HepG2 (cell line): ENCODE results near the gene MS4A10. TPM values are rescaled to one million over a fixed set of nuclear protein-coding genes. Genes with fewer than 3 reads are reported as not detected.

ENCODE experiments used
- EZH2 ChIP-seq: conservative IDR thresholded peaks from 2 replicates; pipeline ENCODE4 v1.6.1; 2012; ENCODE audit warnings: mild to moderate bottlenecking, low read depth, low read length, moderate library complexity
- MAZ ChIP-seq, 2 experiments: sonication (generic) in 1 of 2; formaldehyde crosslinking in 1 of 2; IDR thresholded peaks; 2 replicates each; pipeline versions ENCODE4 v1.5.0 to v1.6.1; 2012 to 2020; ENCODE audit warnings: low read depth in 2 of 2, mild to moderate bottlenecking in 2 of 2, borderline replicate concordance in 1 of 2, improper control_type of control experiment in 1 of 2, low read length in 1 of 2, missing genetic modification reagents in 1 of 2, moderate library complexity in 1 of 2
- TOE1 ChIP-seq: sonication (generic); formaldehyde crosslinking; IDR thresholded peaks from 2 replicates; pipeline ENCODE4 v1.4.0; 2020; ENCODE audit warnings: mild to moderate bottlenecking, missing genetic modification reagents
- ZFP90 ChIP-seq: sonication (generic); formaldehyde crosslinking; IDR thresholded peaks from 2 replicates; pipeline ENCODE4 v1.8.0; 2022; ENCODE audit warnings: missing genetic modification reagents, mild to moderate bottlenecking, inconsistent platforms, borderline replicate concordance
- ZNF780A ChIP-seq: sonication (generic); formaldehyde crosslinking; IDR thresholded peaks from 2 replicates; pipeline ENCODE4 v1.8.0; 2022; ENCODE audit warnings: mild to moderate bottlenecking, missing genetic modification reagents, moderate library complexity
- ZNF83 ChIP-seq: sonication (generic); formaldehyde crosslinking; IDR thresholded peaks from 2 replicates; pipeline ENCODE4 v1.4.0; 2020; ENCODE audit warnings: missing genetic modification reagents, mild to moderate bottlenecking, borderline replicate concordance
- polyA plus RNA-seq, 8 experiments: library from polyadenylated mRNA; depleted of rRNA in 3 of 8; stranded (reverse) in 7 of 8; unstranded in 1 of 8; fragments of >200 nt; fragmentation: Illumina TruSeq in 4 of 8; extraction: Trizol in 4 of 8; gene quantifications; 2 replicates each; pipeline versions ENCODE4 v1.2.1 to v1.2.3, GENCODE V29; 2011 to 2016; ENCODE audit warnings: low read depth in 4 of 8, missing spikeins in 1 of 8, mixed read lengths in 1 of 8; ENCODE audit not compliant: insufficient read depth in 1 of 8
- total RNA-seq, 5 experiments: library from RNA; depleted of rRNA; stranded (reverse); fragments of >200 nt; fragmentation: Illumina TruSeq; extraction: Trizol; gene quantifications; 2 replicates each; pipeline ENCODE4 v1.2.3, GENCODE V29; 2016; ENCODE audit warnings: low read depth in 1 of 5
- TF ChIP-seq, protein P1 (sequence below): sonication (generic); formaldehyde crosslinking; IDR thresholded peaks from 2 replicates; pipeline ENCODE4 v1.4.0; 2020; ENCODE audit warnings: missing genetic modification reagents
- TF ChIP-seq, protein P2 (sequence below): sonication (generic); formaldehyde crosslinking; IDR thresholded peaks from 2 replicates; pipeline ENCODE4 v1.4.0; 2020; ENCODE audit warnings: mild to moderate bottlenecking, missing genetic modification reagents, borderline replicate concordance
- TF ChIP-seq, protein P3 (sequence below): sonication (generic); formaldehyde crosslinking; IDR thresholded peaks from 2 replicates; pipeline ENCODE4 v1.4.0; 2020; ENCODE audit warnings: missing genetic modification reagents, borderline replicate concordance
- TF ChIP-seq, protein P4 (sequence below): sonication (generic); formaldehyde crosslinking; IDR thresholded peaks from 2 replicates; pipeline ENCODE4 v1.4.0; 2020; ENCODE audit warnings: missing genetic modification reagents, mild to moderate bottlenecking, borderline replicate concordance

The MS4A10 gene
- total and polyA plus RNA-seq, 2 of the 13 experiments (the other 11 are each of a cell fraction or from before 2014, with no cell fraction given), result not detected

DNA sequence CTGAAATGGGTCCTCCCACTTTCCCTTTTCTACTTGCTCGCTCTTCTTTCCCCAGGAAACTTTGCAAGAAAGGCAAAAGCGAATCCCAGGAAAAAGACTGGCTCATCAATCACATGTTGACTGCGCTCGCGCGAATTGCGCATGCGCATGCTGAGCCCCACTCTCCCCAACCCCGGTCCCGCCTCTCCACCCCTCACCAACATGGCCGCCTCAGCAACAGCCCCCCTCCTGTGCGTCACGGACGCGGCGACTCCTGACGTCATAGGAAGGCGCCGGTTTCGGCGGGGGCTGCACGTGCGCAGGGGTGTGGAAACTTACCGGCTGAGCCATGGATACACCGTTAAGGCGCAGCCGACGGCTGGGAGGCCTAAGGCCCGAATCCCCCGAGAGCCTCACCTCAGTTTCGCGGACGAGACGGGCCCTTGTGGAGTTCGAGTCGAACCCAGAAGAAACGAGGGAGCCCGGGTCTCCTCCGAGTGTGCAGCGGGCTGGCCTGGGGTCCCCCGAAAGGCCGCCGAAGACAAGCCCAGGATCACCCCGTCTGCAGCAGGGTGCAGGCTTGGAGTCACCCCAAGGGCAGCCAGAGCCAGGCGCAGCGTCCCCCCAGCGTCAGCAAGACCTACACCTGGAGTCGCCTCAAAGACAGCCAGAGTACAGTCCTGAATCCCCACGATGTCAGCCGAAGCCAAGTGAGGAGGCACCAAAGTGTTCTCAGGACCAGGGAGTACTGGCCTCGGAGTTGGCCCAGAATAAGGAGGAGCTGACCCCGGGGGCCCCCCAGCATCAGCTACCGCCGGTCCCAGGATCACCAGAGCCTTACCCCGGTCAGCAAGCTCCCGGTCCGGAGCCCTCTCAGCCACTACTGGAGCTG is 56.9 kb downstream of the MS4A10 start, which contains the start of gene CCDC86 (continued):
- no peak for TF ChIP-seq ZNF780A (CRISPR knock-in tag)
- TF ChIP-seq, protein P1, sequence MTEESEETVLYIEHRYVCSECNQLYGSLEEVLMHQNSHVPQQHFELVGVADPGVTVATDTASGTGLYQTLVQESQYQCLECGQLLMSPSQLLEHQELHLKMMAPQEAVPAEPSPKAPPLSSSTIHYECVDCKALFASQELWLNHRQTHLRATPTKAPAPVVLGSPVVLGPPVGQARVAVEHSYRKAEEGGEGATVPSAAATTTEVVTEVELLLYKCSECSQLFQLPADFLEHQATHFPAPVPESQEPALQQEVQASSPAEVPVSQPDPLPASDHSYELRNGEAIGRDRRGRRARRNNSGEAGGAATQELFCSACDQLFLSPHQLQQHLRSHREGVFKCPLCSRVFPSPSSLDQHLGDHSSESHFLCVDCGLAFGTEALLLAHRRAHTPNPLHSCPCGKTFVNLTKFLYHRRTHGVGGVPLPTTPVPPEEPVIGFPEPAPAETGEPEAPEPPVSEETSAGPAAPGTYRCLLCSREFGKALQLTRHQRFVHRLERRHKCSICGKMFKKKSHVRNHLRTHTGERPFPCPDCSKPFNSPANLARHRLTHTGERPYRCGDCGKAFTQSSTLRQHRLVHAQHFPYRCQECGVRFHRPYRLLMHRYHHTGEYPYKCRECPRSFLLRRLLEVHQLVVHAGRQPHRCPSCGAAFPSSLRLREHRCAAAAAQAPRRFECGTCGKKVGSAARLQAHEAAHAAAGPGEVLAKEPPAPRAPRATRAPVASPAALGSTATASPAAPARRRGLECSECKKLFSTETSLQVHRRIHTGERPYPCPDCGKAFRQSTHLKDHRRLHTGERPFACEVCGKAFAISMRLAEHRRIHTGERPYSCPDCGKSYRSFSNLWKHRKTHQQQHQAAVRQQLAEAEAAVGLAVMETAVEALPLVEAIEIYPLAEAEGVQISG (CRISPR knock-in tag), result peak; percentile 94
- no peak for TF ChIP-seq EZH2
- peak; percentile 81 for TF ChIP-seq ZFP90
- TF ChIP-seq TOE1 (CRISPR knock-in tag), result no peak; the same call in 1 of the 2 replicates
- TF ChIP-seq, protein P2, sequence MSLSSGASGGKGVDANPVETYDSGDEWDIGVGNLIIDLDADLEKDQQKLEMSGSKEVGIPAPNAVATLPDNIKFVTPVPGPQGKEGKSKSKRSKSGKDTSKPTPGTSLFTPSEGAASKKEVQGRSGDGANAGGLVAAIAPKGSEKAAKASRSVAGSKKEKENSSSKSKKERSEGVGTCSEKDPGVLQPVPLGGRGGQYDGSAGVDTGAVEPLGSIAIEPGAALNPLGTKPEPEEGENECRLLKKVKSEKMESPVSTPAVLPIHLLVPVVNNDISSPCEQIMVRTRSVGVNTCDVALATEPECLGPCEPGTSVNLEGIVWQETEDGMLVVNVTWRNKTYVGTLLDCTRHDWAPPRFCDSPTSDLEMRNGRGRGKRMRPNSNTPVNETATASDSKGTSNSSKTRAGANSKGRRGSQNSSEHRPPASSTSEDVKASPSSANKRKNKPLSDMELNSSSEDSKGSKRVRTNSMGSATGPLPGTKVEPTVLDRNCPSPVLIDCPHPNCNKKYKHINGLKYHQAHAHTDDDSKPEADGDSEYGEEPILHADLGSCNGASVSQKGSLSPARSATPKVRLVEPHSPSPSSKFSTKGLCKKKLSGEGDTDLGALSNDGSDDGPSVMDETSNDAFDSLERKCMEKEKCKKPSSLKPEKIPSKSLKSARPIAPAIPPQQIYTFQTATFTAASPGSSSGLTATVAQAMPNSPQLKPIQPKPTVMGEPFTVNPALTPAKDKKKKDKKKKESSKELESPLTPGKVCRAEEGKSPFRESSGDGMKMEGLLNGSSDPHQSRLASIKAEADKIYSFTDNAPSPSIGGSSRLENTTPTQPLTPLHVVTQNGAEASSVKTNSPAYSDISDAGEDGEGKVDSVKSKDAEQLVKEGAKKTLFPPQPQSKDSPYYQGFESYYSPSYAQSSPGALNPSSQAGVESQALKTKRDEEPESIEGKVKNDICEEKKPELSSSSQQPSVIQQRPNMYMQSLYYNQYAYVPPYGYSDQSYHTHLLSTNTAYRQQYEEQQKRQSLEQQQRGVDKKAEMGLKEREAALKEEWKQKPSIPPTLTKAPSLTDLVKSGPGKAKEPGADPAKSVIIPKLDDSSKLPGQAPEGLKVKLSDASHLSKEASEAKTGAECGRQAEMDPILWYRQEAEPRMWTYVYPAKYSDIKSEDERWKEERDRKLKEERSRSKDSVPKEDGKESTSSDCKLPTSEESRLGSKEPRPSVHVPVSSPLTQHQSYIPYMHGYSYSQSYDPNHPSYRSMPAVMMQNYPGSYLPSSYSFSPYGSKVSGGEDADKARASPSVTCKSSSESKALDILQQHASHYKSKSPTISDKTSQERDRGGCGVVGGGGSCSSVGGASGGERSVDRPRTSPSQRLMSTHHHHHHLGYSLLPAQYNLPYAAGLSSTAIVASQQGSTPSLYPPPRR (CRISPR knock-in tag), result peak; percentile 38; the same call in 1 of the 2 replicates
- peak; percentile 99 for TF ChIP-seq MAZ (IDR thresholded peaks at IDR 0.05; ENCODE audit: borderline replicate concordance, low read depth, low read length)
- peak; percentile 98 for TF ChIP-seq MAZ (CRISPR knock-in tag; IDR thresholded peaks at IDR 0.05; ENCODE audit: low read depth)
- TF ChIP-seq, protein P3, sequence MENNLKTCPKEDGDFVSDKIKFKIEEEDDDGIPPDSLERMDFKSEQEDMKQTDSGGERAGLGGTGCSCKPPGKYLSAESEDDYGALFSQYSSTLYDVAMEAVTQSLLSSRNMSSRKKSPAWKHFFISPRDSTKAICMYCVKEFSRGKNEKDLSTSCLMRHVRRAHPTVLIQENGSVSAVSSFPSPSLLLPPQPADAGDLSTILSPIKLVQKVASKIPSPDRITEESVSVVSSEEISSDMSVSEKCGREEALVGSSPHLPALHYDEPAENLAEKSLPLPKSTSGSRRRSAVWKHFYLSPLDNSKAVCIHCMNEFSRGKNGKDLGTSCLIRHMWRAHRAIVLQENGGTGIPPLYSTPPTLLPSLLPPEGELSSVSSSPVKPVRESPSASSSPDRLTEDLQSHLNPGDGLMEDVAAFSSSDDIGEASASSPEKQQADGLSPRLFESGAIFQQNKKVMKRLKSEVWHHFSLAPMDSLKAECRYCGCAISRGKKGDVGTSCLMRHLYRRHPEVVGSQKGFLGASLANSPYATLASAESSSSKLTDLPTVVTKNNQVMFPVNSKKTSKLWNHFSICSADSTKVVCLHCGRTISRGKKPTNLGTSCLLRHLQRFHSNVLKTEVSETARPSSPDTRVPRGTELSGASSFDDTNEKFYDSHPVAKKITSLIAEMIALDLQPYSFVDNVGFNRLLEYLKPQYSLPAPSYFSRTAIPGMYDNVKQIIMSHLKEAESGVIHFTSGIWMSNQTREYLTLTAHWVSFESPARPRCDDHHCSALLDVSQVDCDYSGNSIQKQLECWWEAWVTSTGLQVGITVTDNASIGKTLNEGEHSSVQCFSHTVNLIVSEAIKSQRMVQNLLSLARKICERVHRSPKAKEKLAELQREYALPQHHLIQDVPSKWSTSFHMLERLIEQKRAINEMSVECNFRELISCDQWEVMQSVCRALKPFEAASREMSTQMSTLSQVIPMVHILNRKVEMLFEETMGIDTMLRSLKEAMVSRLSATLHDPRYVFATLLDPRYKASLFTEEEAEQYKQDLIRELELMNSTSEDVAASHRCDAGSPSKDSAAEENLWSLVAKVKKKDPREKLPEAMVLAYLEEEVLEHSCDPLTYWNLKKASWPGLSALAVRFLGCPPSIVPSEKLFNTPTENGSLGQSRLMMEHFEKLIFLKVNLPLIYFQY, result 0 out of 2 replicates have a peak, but pooled peaks have one; percentile 43
- no peak for TF ChIP-seq ZNF83 (CRISPR knock-in tag)
- TF ChIP-seq, protein P4, sequence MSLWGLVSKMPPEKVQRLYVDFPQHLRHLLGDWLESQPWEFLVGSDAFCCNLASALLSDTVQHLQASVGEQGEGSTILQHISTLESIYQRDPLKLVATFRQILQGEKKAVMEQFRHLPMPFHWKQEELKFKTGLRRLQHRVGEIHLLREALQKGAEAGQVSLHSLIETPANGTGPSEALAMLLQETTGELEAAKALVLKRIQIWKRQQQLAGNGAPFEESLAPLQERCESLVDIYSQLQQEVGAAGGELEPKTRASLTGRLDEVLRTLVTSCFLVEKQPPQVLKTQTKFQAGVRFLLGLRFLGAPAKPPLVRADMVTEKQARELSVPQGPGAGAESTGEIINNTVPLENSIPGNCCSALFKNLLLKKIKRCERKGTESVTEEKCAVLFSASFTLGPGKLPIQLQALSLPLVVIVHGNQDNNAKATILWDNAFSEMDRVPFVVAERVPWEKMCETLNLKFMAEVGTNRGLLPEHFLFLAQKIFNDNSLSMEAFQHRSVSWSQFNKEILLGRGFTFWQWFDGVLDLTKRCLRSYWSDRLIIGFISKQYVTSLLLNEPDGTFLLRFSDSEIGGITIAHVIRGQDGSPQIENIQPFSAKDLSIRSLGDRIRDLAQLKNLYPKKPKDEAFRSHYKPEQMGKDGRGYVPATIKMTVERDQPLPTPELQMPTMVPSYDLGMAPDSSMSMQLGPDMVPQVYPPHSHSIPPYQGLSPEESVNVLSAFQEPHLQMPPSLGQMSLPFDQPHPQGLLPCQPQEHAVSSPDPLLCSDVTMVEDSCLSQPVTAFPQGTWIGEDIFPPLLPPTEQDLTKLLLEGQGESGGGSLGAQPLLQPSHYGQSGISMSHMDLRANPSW, result no peak
